GM18517 (cell line): ENCODE results near the gene GRK6.

Source experiments
- ATAC-seq: cut with Tn5 transposase; IDR thresholded peaks from one replicate; pipeline ENCODE4 v1.9.1; 2021; ENCODE audit warnings: mild to moderate bottlenecking, moderate library complexity; ENCODE audit not compliant: unreplicated experiment

The GRK6 gene

GRCh38 chr5:177450667-177451424 lies 24.4 kb downstream of the GRK6 start:
- no peak for ATAC-seq

GRCh38 chr5:177452688-177453638 lies 26.5 kb downstream of the GRK6 start:
- ATAC-seq, result no peak

- ATAC-seq, result no peak
These were observed 27.4 kb downstream of the GRK6 start for GRCh38 chr5:177453852-177454396.

GRCh38 chr5:177454397-177455035 lies 28.0 kb downstream of the GRK6 start:
- ATAC-seq, result peak; percentile 33

GRCh38 chr5:177455036-177455660 lies 28.7 kb downstream of the GRK6 start:
- ATAC-seq, result peak; percentile 56

GRCh38 chr5:177455661-177456590 lies 29.4 kb downstream of the GRK6 start:
- ATAC-seq, result peak; percentile 17

GRCh38 chr5:177456591-177456964 lies 30.1 kb downstream of the GRK6 start:
- no peak for ATAC-seq

- ATAC-seq, result peak; percentile 38
These were observed 30.7 kb downstream of the GRK6 start for GRCh38 chr5:177456976-177457851.

GRCh38 chr5:177457852-177458681 lies 31.6 kb downstream of the GRK6 start:
- no peak for ATAC-seq

- ATAC-seq, result no peak
These were observed 32.5 kb downstream of the GRK6 start for GRCh38 chr5:177458912-177459350.

GRCh38 chr5:177459357-177459756 lies 32.9 kb downstream of the GRK6 start:
- no peak for ATAC-seq

- no peak for ATAC-seq
These were observed 33.5 kb downstream of the GRK6 start for GRCh38 chr5:177459819-177460628.

- no peak for ATAC-seq
These were observed 35.7 kb downstream of the GRK6 start for GRCh38 chr5:177462021-177462670.

GRCh38 chr5:177465044-177465443 lies 38.6 kb downstream of the GRK6 start:
- ATAC-seq, result no peak

- ATAC-seq, result no peak
These were observed 40.4 kb downstream of the GRK6 start for GRCh38 chr5:177466861-177467260.

- no peak for ATAC-seq
These were observed 41.0 kb downstream of the GRK6 start for GRCh38 chr5:177467436-177467835.
